SU-DHL-6 (cell line): Measurements from ENCODE around the gene MCCC2.

Source experiments
- H2AFZ ChIP-seq: fragments of 200-600 bp; sonication (generic); 2 replicates; pipeline ENCODE4 v1.6.1; 2014; ENCODE audit warnings: low read depth, mild to moderate bottlenecking, moderate library complexity, mixed read lengths, antibody characterized with exemption, low read length; ENCODE audit not compliant: severe bottlenecking
- H3F3A ChIP-seq: fragments of 200-600 bp; shearing (Covaris generic); 2 replicates; pipeline ENCODE4 v1.6.0; 2016; ENCODE audit warnings: antibody characterized with exemption, mild to moderate bottlenecking; ENCODE audit not compliant: insufficient read depth
- H3K27ac ChIP-seq: fragments of 200-600 bp; sonication (generic); 2 replicates; pipeline ENCODE4 v1.5.1; 2016; ENCODE audit warnings: low read depth, mild to moderate bottlenecking, low read length, moderate library complexity, mixed read lengths
- H3K27me3 ChIP-seq: fragments of 200-600 bp; sonication (generic), shearing (Covaris generic); 2 replicates; pipeline ENCODE4 v1.6.0; 2014; ENCODE audit warnings: mild to moderate bottlenecking, low read length
- H3K36me3 ChIP-seq: fragments of 200-600 bp; sonication (generic); 2 replicates; pipeline ENCODE4 v1.6.1; 2014; ENCODE audit warnings: mild to moderate bottlenecking, low read length, mixed read lengths
- H3K4me2 ChIP-seq: fragments of 300-600, 200-600 bp; shearing (Covaris generic), sonication (generic); 2 replicates; pipeline ENCODE4 v1.6.0; 2014; ENCODE audit warnings: low read length, low read depth, mild to moderate bottlenecking; ENCODE audit not compliant: poor library complexity, severe bottlenecking
- H3K4me3 ChIP-seq: fragments of 200-600 bp; sonication (generic); 2 replicates; pipeline ENCODE4 v1.5.1; 2014; ENCODE audit warnings: antibody characterized with exemption, low read length, mild to moderate bottlenecking, mixed read lengths; ENCODE audit not compliant: insufficient read depth, poor library complexity, severe bottlenecking
- H3K79me2 ChIP-seq: fragments of 200-600 bp; sonication (generic); 2 replicates; pipeline ENCODE4 v1.6.1; 2014; ENCODE audit warnings: mild to moderate bottlenecking, low read length, moderate library complexity; ENCODE audit not compliant: insufficient read depth
- H3K9ac ChIP-seq: fragments of 200-600 bp; sonication (generic); 2 replicates; pipeline ENCODE4 v1.7.0; 2014; ENCODE audit warnings: mild to moderate bottlenecking, low read length
- H3K9me2 ChIP-seq: fragments of 200-600 bp; sonication (generic); replicated peaks from 2 replicates; pipeline ENCODE4 v1.6.1; 2014; ENCODE audit warnings: low read length; ENCODE audit not compliant: insufficient read depth
- H3K9me3 ChIP-seq: fragments of 200-600 bp; sonication (generic); 2 replicates; pipeline ENCODE4 v1.6.1; 2014; ENCODE audit warnings: low read length, mixed read lengths; ENCODE audit not compliant: insufficient read depth
- H4K20me1 ChIP-seq: fragments of 200-600 bp; sonication (generic); 2 replicates; pipeline ENCODE4 v1.6.1; 2014; ENCODE audit warnings: low read depth, mild to moderate bottlenecking, antibody characterized with exemption, low read length, moderate library complexity, mixed read lengths
- CTCF ChIP-seq: fragments of 200-600 bp; sonication (generic); IDR thresholded peaks from one replicate; pipeline ENCODE4 v1.5.1; 2017; ENCODE audit warnings: antibody characterized with exemption, mild to moderate bottlenecking, low read length, moderate library complexity; ENCODE audit not compliant: insufficient read depth, poor library complexity, severe bottlenecking
- EZH2phosphoT487 ChIP-seq: fragments of 200-600 bp; sonication (generic), shearing (Covaris generic); conservative IDR thresholded peaks from 2 replicates; pipeline ENCODE4 v1.6.1; 2018; ENCODE audit warnings: mild to moderate bottlenecking, antibody characterized with exemption, low read length, moderate library complexity, mixed read lengths

MCCC2 gene

GRCh38 chr5:71681296-71681695 lies 94.2 kb downstream of the MCCC2 start:
- H3K9me2 ChIP-seq, result no peaks in the 10 kb centered on the region
- H3K9ac ChIP-seq, result no peak overlapping the region
- no peaks in the 10 kb centered on the region for H3K9me3 ChIP-seq
- TF ChIP-seq CTCF (no peak), EZH2phosphoT487 (no peak)
- no peaks in the 10 kb centered on the region for H3K79me2 ChIP-seq
- no peak overlapping the region for H2AFZ ChIP-seq
- no peaks in the 10 kb centered on the region for H4K20me1 ChIP-seq
- no peaks in the 10 kb centered on the region for H3K36me3 ChIP-seq
- H3K27me3 ChIP-seq, result no peaks in the 10 kb centered on the region
- H3K4me2 ChIP-seq, result no peak overlapping the region
- H3K4me3 ChIP-seq, result no peak overlapping the region
- no peaks in the 10 kb centered on the region for H3F3A ChIP-seq
- H3K27ac ChIP-seq, result no peak overlapping the region

- Histone ChIP-seq H3K9me3 (no peaks in the 10 kb centered on the region), H4K20me1 (no peaks in the 10 kb centered on the region), H2AFZ (no peak overlapping the region), H3K27ac (no peak overlapping the region), H3K9me2 (no peaks in the 10 kb centered on the region), H3K9ac (no peak overlapping the region), H3F3A (no peaks in the 10 kb centered on the region), H3K4me2 (no peak overlapping the region), H3K27me3 (no peaks in the 10 kb centered on the region), H3K4me3 (no peak overlapping the region), H3K79me2 (no peaks in the 10 kb centered on the region), H3K36me3 (no peaks in the 10 kb centered on the region)
- TF ChIP-seq EZH2phosphoT487 (no peak), CTCF (no peak)
Observed at GRCh38 chr5:71684309-71684708, 97.2 kb downstream of the MCCC2 start.

- Histone ChIP-seq H3K9me2 (no peaks in the 10 kb centered on the region), H3K27ac (no peak overlapping the region), H3K4me2 (no peak overlapping the region), H3K27me3 (no peaks in the 10 kb centered on the region), H3K79me2 (no peaks in the 10 kb centered on the region), H2AFZ (no peak overlapping the region), H3K36me3 (no peaks in the 10 kb centered on the region), H4K20me1 (no peaks in the 10 kb centered on the region), H3K4me3 (no peak overlapping the region), H3K9me3 (no peaks in the 10 kb centered on the region), H3F3A (no peaks in the 10 kb centered on the region), H3K9ac (no peak overlapping the region)
- TF ChIP-seq CTCF (no peak), EZH2phosphoT487 (no peak)
Observed at GRCh38 chr5:71693828-71694427, 106.8 kb downstream of the MCCC2 start.
